Measurements from ENCODE around the gene TSPYL6.
"Not testable (repeated sequence)": the region's sequence is repeated elsewhere in the genome, so short reads cannot be mapped to it uniquely, and the experiment has no call there.

Gene TSPYL6

DNA sequence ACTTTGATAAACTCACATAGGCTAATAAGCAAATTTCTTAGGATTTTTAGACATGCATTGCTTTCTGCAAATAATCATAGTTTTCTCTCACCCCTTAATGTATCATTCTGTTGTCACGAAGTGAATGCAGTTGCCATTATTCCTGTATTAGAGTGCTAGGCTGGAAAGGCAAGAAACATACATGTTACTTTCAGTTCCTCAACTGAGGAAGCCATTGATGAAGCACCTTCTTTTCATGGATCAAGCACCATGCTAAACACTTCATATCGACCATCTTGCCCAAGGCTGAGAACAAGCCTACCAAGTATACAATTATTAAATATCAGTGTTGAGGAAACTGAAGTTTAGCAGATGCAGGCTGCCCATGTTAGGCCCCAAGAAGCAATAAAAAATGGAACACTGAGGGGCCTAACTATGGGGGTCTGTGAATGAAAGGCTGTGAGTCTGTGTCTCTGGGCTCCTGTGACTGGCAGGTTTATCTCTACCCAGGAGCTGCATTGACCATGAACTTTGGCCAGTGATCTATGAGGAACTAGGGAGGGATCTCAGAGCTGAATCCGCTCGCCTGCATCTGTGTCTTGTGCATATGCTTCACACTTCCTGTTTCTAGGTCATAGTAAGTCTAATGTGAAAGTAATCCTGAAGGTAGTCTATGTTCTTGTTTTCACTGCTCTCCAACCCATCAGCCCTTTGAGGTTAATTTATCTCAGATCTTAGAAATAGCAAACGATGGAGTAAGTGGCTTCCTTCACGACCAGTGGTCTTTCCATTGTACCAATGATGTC lies 16.0 kb upstream of the TSPYL6 start:
- TF ChIP-seq, protein P1, sequence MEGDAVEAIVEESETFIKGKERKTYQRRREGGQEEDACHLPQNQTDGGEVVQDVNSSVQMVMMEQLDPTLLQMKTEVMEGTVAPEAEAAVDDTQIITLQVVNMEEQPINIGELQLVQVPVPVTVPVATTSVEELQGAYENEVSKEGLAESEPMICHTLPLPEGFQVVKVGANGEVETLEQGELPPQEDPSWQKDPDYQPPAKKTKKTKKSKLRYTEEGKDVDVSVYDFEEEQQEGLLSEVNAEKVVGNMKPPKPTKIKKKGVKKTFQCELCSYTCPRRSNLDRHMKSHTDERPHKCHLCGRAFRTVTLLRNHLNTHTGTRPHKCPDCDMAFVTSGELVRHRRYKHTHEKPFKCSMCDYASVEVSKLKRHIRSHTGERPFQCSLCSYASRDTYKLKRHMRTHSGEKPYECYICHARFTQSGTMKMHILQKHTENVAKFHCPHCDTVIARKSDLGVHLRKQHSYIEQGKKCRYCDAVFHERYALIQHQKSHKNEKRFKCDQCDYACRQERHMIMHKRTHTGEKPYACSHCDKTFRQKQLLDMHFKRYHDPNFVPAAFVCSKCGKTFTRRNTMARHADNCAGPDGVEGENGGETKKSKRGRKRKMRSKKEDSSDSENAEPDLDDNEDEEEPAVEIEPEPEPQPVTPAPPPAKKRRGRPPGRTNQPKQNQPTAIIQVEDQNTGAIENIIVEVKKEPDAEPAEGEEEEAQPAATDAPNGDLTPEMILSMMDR (IDR thresholded peaks at IDR 0.05; ENCODE audit: borderline replicate concordance, insufficient read depth, low read depth, low read length): no peak
- H3K4me3 ChIP-seq (ENCODE audit: low read depth, low read length): no peak overlapping the region

DNA sequence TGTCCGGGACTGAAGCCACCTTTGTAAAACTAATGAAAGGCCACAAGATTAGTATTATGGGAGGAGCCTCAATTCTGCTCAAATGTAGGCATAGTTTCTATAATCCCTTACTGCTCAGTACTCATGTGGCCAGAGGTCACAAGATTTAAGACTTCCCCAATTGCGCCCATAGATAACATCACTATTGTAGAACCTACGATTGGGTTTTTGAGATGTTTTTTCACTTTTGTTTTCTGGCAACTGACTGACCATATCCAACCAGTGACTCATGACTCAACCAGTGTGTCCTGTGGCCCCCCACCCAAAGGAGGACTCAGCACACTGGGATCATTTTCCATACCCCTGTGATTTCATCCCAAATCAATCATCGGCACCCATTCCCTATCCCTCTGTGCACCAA lies 15.2 kb upstream of the TSPYL6 start:
- TF ChIP-seq, protein P1 (IDR thresholded peaks at IDR 0.05; ENCODE audit: borderline replicate concordance, insufficient read depth, low read depth, low read length): no peak

DNA sequence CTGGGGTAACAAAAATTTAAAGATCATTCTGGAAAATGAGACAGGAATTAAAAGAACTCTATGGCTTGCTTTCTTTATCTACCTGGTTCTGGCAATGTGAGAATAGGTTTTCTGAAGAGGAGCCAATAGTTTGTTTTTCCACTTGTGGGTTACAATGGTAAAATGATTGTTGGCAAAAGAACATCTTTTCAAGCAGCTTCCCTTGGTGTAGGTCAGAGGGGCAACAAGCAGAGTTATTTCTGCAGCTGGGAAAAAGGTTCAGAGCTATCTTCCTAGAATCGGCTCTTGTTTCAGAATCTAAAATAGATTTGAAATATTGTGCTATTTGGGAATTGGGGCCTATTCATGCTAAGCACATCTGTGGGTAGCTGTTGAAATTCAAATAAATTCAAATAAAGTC lies 11.5 kb upstream of the TSPYL6 start:
- H3K4me3 ChIP-seq (ENCODE audit: low read depth, low read length): no peak overlapping the region
- TF ChIP-seq, protein P1 (IDR thresholded peaks at IDR 0.05; ENCODE audit: borderline replicate concordance, insufficient read depth, low read depth, low read length): no peak

More for the DNA sequence above, 15.2 kb upstream of the TSPYL6 start:
- H3K4me3 ChIP-seq (ENCODE audit: low read depth, low read length): no peak overlapping the region

DNA sequence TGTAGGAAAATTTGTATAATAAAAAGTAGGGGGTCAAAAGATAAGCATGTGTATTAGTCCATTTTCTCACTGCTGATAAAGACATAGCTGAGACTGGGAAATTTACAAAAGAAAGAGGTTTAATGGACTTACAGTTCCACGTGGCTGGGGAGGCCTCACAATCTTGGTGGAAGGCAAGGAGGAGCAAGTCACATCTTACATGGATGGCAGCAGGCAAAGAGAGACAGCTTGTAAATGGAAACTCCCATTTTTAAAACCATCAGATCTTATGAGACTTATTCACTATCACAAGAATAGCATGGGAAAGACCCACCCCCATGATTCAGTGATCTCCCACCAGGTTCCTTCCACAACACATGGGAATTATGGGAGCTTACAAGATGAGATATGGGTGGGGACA lies 9.1 kb upstream of the TSPYL6 start:
- H3K4me3 ChIP-seq (ENCODE audit: low read depth, low read length): not testable (repeated sequence)

DNA sequence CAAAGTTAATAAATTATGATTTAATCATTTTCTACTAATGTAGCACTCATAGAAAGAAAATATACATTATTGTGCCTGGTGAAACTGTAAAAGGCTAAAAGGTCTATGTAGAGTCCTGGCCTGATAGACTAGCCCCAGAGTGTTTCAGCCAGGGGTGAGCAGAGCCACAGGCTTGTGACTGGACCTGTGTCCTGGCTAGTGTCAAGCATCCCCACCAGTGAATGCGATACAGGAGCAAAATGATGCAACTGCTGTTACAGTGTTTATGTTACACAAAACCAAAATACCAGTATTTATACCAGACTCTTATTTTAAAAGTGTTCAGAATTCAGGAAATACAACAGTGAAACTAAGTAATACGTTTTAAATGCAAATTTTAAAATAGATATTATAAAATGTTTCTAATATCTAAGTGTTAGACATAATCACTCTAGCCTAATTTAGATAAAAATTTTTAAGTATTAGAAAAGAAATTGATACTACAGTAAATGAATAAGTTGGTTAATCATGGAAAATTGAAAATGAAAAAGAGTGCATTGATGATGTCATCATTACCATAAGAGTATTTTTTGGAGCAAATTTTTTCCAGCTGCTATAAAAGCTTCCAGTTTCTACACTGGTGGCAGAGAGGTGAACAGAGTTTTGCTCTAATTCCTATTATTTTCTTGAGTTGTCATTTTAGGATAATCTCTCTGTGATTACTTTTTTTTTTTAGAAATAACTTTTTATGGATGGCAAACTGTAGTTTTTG lies 6.2 kb upstream of the TSPYL6 start:
- TF ChIP-seq, protein P1 (IDR thresholded peaks at IDR 0.05; ENCODE audit: borderline replicate concordance, insufficient read depth, low read depth, low read length): no peak
- H3K4me3 ChIP-seq (ENCODE audit: low read depth, low read length): no peak overlapping the region

DNA sequence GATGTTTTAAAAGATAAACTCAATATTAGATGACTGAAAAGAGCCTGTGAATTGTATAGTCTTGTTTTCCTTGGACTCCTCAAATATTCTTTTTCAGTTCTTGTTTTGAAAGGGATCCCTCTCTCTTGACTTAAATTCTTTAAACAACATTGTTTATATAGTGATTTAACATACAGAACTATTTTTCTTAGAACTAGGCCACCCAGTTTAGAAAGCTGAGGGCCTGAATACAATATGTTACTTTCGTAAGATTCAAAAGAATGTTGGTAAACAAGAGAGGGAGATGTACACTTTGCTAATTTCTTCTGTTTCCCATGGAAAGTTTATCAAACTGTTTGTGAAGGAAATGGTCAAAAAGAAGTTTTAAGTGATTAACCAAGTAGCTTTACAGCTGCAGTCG lies 5.5 kb upstream of the TSPYL6 start:
- TF ChIP-seq, protein P1 (IDR thresholded peaks at IDR 0.05; ENCODE audit: borderline replicate concordance, insufficient read depth, low read depth, low read length): no peak
- H3K4me3 ChIP-seq (ENCODE audit: low read depth, low read length): no peak overlapping the region

DNA sequence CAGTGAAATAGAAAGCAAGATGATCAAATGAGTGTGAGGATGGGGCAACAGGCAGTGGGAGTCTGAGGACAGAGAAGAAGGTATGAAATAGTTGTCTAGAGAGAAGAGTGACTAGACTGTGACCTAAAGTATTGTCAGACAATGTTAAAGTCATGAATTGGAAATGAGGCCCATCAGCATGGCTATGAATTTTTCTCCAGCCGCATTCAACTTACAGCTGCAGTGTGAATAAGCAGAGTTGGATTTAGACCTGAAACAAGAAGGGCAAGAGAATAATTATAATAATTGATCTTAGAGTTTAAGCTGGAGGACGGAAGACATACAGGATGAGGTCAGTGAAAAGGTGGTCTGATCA lies 4.2 kb upstream of the TSPYL6 start:
- TF ChIP-seq, protein P1 (IDR thresholded peaks at IDR 0.05; ENCODE audit: borderline replicate concordance, insufficient read depth, low read depth, low read length): no peak
- H3K4me3 ChIP-seq (ENCODE audit: low read depth, low read length): no peak overlapping the region

All from GM12875 (cell line).